ENCODE data around the gene GNAI3. TPM values are rescaled to one million over a fixed set of nuclear protein-coding genes. Genes with fewer than 3 reads are reported as not detected.

The GNAI3 gene
- total RNA-seq, 2 donors from 2014 or later: 3.6 to 4.9 TPM

DNA sequence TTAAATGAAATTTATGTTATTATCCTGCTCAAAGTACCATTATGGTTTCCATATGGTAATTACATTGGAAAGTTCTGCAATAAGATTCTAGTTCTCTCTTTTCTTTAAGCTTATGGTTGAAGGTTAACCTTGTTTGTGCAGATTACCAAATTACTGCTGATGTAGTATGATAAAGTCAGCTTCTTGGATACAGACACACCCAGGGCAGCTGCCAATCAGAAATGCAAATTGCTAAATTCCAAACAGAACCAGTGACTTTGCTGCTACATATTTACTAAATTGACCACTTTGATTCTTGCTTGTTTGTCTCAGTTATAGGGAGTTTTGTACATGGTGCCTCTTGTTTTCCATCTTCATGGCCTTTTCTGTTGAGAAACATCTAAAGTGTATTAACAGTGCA is 44.5 kb downstream of the GNAI3 start:
- peaks cover 0 to 11% of the 10 kb centered on the region in 2 donors for H3K36me3 ChIP-seq (replicated peaks in 1 of 2; ENCODE audit: insufficient read depth in 1 of 2, low read depth in 2 of 2)
- intact Hi-C loops (cut with DNase I): no loop called here

DNA sequence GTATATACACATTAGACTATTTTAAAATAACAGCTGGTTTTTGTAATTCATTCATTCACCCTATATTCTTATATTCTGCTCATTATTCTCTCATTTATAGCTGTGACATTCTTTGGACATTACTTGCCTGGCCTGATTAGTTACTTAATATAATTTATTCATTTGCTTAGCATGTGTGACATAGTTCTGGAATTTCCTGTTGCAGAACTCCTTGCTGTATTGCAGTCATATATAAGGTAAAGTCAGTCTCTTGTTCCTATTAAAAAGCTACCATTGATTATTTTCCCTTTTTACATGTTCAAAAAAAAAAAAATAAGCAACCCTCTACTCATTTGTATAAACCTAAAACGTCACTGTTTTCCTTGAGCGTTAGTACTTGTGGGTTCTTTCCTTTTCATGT is 47.1 kb downstream of the GNAI3 start:
- no peaks in the 10 kb centered on the region for H3K4me1 ChIP-seq
- H3K36me3 ChIP-seq (replicated peaks in 1 of 2; ENCODE audit: insufficient read depth in 1 of 2, low read depth in 2 of 2): peaks cover 0 to 11% of the 10 kb centered on the region in 2 donors
- 89 to 93% methylated on average over 2 of the region's 2 CpGs for WGBS, 2 donors
- no peak for DNase-seq
- intact Hi-C loops (cut with DNase I): no loop called here
- H3K27ac ChIP-seq: no peak overlapping the region
- no peaks in the 10 kb centered on the region for H3K9me3 ChIP-seq
- no peak overlapping the region for H3K4me3 ChIP-seq
- no peak for TF ChIP-seq POLR2A (IDR thresholded peaks at IDR 0.05)
- TF ChIP-seq, protein P1, sequence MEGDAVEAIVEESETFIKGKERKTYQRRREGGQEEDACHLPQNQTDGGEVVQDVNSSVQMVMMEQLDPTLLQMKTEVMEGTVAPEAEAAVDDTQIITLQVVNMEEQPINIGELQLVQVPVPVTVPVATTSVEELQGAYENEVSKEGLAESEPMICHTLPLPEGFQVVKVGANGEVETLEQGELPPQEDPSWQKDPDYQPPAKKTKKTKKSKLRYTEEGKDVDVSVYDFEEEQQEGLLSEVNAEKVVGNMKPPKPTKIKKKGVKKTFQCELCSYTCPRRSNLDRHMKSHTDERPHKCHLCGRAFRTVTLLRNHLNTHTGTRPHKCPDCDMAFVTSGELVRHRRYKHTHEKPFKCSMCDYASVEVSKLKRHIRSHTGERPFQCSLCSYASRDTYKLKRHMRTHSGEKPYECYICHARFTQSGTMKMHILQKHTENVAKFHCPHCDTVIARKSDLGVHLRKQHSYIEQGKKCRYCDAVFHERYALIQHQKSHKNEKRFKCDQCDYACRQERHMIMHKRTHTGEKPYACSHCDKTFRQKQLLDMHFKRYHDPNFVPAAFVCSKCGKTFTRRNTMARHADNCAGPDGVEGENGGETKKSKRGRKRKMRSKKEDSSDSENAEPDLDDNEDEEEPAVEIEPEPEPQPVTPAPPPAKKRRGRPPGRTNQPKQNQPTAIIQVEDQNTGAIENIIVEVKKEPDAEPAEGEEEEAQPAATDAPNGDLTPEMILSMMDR (IDR thresholded peaks at IDR 0.05): no peak
- no peaks in the 10 kb centered on the region for H3K27me3 ChIP-seq
- no peak for ATAC-seq

More for the DNA sequence above, 44.5 kb downstream of the GNAI3 start:
- Histone ChIP-seq H3K4me3 (no peak overlapping the region), H3K4me1 (peaks cover 5% of the 10 kb centered on the region), H3K27me3 (no peaks in the 10 kb centered on the region), H3K9me3 (no peaks in the 10 kb centered on the region), H3K27ac (no peak overlapping the region)
- ATAC-seq (no peak), DNase-seq (no peak)
- no peak for TF ChIP-seq POLR2A (IDR thresholded peaks at IDR 0.05)
- TF ChIP-seq, protein P1 (IDR thresholded peaks at IDR 0.05): no peak

DNA sequence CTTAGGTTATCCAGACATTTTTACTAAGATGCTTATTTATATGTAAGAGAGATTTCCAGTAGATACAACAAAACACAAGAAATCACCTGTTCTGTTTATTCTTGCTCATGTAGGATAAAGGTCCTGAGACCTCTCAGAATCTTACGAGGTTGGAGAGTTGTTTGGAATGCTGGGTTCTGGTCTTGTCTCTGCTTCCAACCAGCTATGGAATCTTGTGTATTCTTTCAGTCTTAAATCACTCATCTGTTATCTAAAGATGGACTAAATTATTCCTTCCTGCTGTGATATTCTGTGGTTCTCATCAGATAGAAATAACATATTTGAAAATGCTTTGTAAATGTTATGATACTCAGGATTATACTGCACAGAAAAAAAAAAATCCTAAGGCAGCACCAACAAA is 49.7 kb downstream of the GNAI3 start:
- H3K9me3 ChIP-seq: no peaks in the 10 kb centered on the region
- H3K27ac ChIP-seq: no peak overlapping the region
- H3K4me3 ChIP-seq: no peak overlapping the region
- TF ChIP-seq POLR2A (IDR thresholded peaks at IDR 0.05): no peak
- TF ChIP-seq, protein P1 (IDR thresholded peaks at IDR 0.05): no peak
- intact Hi-C loops (cut with DNase I): no loop called here
- H3K36me3 ChIP-seq (replicated peaks in 1 of 2; ENCODE audit: insufficient read depth in 1 of 2, low read depth in 2 of 2): no peaks in the 10 kb centered on the region
- H3K4me1 ChIP-seq: no peaks in the 10 kb centered on the region
- 91 to 100% methylated on average over 1 of the region's 1 CpG for WGBS, 2 donors
- H3K27me3 ChIP-seq: no peaks in the 10 kb centered on the region
- DNase-seq (no peak), ATAC-seq (no peak)

DNA sequence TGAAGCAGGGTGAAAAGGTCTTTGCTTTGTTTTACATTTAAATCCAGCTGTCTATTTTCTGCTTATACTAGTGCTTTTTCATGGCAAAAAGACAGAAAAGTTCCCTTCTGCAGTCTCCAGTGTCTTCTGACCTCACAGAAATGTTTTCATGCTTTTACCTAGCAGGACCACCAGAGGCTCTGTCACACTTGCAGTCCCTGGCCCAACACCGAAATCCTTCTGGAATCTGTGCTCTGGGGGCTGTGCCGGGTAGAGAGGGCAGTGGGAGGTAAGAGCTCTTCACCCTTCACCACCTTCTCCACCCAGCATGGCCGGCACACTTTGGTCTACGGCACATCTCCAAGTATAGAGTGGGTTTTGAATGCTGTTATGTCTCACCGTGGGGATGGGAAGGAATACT is 50.2 kb downstream of the GNAI3 start:
- intact Hi-C loops (cut with DNase I): no loop called here
- TF ChIP-seq POLR2A (IDR thresholded peaks at IDR 0.05): no peak
- Histone ChIP-seq H3K4me1 (no peaks in the 10 kb centered on the region), H3K9me3 (no peaks in the 10 kb centered on the region), H3K27ac (no peak overlapping the region), H3K27me3 (no peaks in the 10 kb centered on the region), H3K36me3 (replicated peaks in 1 of 2; ENCODE audit: insufficient read depth in 1 of 2, low read depth in 2 of 2) (no peaks in the 10 kb centered on the region), H3K4me3 (no peak overlapping the region)
- ATAC-seq: no peak
- DNase-seq: no peak
- WGBS, 2 donors: 93% methylated on average over 5 of the region's 5 CpGs

DNA sequence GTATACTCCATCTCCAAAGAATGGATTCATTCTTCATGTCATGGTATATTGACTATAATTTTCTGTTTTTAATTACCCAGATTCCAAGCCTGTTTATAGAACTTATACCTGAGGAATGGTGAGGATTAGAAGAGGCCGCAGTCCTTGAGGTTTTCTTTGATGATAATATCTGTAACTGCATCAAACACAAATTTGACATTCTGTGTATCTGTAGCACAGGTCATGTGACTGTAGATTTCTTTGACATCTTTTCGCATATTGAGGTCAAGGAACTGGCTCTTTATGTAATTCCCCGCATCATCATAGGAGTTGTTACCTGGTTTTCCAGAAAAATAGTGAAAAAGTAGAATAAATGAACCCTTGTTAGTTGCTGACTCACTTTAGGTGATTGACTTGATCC is 54.8 kb downstream of the GNAI3 start:
- no peak for ATAC-seq
- H3K36me3 ChIP-seq (replicated peaks in 1 of 2; ENCODE audit: insufficient read depth in 1 of 2, low read depth in 2 of 2): no peaks in the 10 kb centered on the region
- WGBS, 2 donors: 92 to 99% methylated on average over 3 of the region's 3 CpGs
- no peak for DNase-seq
- H3K27me3 ChIP-seq: no peaks in the 10 kb centered on the region
- H3K4me1 ChIP-seq: no peaks in the 10 kb centered on the region
- intact Hi-C loops (cut with DNase I): no loop called here
- no peaks in the 10 kb centered on the region for H3K9me3 ChIP-seq
- H3K4me3 ChIP-seq: no peak overlapping the region
- TF ChIP-seq, protein P1 (IDR thresholded peaks at IDR 0.05): no peak
- TF ChIP-seq POLR2A (IDR thresholded peaks at IDR 0.05): no peak
- H3K27ac ChIP-seq: no peak overlapping the region

All from body of pancreas (tissue), 4 donors.